ENCODE results near the gene HCFC1.

The HCFC1 gene

DNA sequence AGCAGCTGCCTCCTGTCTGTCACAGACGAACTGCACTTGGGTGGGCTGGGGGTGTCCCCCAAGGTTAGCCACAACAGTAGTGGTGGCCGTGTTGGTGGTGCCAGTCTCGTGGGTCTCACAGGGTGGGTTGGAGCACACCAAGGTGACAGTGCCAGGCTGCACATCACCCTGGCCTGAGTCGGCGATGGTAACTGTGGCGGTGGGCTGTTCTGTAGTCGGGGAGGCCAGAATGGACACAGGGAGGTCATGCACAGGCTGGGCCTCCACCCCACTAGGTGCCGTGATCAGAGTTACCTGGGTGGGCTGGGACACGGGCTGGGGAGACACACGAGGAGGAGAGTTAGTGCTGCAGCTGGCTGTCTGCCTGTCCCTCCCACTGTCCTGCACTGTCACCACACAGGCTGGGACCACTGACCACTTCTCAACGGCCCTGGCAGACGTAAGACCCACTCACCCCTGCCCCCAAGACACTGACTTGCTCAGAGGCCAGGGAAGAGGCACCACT lies 16.3 kb downstream of the HCFC1 start:
- DNase-seq (ENCODE audit: low read depth) = no peak
- no peak overlapping the region for H3K4me3 ChIP-seq (ENCODE audit: low read length)
- TF ChIP-seq, protein P1, sequence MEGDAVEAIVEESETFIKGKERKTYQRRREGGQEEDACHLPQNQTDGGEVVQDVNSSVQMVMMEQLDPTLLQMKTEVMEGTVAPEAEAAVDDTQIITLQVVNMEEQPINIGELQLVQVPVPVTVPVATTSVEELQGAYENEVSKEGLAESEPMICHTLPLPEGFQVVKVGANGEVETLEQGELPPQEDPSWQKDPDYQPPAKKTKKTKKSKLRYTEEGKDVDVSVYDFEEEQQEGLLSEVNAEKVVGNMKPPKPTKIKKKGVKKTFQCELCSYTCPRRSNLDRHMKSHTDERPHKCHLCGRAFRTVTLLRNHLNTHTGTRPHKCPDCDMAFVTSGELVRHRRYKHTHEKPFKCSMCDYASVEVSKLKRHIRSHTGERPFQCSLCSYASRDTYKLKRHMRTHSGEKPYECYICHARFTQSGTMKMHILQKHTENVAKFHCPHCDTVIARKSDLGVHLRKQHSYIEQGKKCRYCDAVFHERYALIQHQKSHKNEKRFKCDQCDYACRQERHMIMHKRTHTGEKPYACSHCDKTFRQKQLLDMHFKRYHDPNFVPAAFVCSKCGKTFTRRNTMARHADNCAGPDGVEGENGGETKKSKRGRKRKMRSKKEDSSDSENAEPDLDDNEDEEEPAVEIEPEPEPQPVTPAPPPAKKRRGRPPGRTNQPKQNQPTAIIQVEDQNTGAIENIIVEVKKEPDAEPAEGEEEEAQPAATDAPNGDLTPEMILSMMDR (conservative IDR thresholded peaks at IDR 0.05; ENCODE audit: low read depth, low read length) = no peak

DNA sequence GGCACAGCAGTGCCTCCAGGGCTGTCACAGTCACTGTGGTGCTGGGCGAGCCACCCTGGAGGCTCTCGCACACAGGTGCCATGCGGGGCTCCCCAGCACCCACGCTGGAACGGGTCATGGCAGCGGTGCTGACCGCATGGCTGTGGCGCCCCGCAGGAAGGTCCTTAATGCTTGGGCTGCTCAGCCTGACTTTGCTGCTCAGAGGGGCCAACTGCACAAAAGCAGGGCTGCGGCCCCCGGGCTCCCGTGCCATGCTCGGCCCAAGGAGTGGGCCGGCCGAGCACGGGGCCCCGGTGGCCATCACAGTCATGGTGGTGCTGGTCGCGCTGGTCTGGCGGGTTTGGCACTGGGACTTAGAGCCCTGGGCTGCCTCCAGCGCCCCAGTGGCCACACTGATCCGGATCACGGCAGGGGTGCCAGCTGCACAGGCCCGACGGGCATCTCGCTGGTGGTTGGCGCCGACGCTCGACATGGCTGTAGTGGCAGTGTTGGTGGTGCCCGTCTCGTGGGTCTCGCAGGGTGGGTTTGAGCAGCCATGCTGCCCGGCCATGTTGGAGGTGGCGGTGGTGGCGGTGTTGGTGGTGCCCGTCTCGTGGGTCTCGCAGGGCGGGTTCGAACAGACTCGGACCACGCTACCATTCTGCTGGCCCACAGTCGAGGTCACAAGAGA lies 16.9 kb downstream of the HCFC1 start:
- H3K4me3 ChIP-seq (ENCODE audit: low read length) = no peak overlapping the region
- DNase-seq (ENCODE audit: low read depth) = no peak
- TF ChIP-seq, protein P1 (conservative IDR thresholded peaks at IDR 0.05; ENCODE audit: low read depth, low read length) = no peak

DNA sequence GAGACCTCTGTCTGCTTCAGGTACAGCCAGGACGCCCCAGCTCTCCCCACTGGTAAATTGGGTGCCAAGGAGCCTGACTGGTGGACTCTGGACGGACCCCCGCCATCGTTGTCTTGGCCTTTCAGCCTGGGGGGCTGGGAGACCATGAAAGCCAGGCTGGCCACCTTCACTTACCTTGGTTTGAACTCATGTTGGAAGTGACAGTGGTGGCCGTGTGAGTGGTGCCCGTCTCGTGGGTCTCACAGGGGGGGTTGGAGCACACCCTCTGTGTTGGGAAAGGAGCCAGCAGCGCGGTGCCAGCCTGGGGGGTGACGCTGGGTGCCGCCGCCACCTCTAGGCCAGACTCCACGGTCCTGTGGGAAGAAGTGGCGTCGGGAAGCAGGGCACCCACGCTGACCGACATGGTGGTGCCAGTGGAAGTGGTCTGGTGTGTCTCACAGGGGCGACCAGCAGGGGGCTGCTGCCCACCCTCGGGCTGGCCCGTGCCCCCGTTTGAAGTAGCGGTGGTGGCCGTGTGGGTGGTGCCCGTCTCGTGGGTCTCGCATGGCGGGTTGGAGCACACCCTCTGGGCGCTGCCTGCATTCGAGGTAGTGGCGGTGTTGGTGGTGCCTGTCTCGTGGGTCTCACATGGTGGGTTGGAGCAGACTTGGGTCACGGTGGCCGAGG lies 17.6 kb downstream of the HCFC1 start:
- TF ChIP-seq, protein P1 (conservative IDR thresholded peaks at IDR 0.05; ENCODE audit: low read depth, low read length) = peak; percentile 7
- DNase-seq (ENCODE audit: low read depth) = no peak
- no peak overlapping the region for H3K4me3 ChIP-seq (ENCODE audit: low read length)

DNA sequence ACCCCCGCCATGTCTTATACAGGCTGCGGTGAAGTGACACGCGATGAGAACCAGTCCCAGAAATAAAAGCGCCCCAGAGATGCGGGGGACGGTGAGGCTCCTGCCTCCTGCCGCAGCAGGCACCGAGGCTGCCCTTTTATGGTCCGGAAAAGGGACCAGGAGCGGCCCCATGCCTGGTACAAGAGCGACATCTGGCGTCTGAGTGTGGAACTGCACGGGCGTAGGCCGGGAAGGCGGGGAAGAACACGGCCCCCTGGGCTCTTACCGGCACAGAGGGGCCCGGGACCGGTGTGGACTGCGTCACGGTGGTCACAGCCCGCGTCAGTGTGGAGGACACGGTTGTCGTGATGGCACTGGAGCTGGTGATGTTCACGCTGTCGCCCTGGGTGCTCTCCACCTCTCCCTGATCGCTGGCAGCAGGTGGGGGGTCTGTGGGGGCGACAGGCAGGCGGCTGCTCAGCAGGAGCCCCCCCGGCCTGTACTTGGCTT lies 18.2 kb downstream of the HCFC1 start:
- TF ChIP-seq, protein P1 (conservative IDR thresholded peaks at IDR 0.05; ENCODE audit: low read depth, low read length) = peak; percentile 96
- DNase-seq (ENCODE audit: low read depth) = no peak
- H3K4me3 ChIP-seq (ENCODE audit: low read length) = no peak overlapping the region

DNA sequence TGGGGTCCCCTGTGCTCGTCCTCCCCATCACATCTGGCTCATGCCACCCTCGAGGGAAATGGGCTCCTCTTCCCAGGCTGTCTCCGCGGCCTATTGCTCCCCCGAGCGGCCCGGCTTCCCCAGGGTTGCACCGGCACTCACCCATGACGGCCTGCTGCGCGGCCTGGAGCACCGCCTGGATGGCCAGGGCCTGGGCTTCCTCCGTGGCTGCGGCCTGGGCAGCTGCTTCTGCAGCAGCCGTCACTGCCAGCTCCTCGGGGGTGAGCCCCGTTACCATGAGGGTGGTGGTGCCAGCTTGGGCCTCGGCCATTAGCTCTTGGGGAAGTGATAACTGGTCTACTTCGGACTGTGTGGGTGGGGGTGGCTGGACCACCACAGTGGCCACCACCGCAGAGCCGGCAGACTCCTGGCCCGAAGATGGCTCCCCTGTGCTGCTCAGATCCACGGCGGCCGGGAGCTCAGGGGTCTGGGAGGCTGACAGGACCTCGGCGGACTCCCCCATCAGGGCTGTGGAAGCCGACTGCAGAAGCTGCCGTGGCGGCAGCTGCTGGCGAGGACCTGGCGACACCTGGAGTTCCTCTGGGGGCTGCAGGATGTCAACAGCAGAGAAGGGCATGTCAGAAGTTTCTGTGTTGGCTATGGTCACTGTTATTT lies 19.1 kb downstream of the HCFC1 start:
- H3K4me3 ChIP-seq (ENCODE audit: low read length) = no peak overlapping the region
- DNase-seq (ENCODE audit: low read depth) = no peak
- TF ChIP-seq, protein P1 (conservative IDR thresholded peaks at IDR 0.05; ENCODE audit: low read depth, low read length) = no peak

DNA sequence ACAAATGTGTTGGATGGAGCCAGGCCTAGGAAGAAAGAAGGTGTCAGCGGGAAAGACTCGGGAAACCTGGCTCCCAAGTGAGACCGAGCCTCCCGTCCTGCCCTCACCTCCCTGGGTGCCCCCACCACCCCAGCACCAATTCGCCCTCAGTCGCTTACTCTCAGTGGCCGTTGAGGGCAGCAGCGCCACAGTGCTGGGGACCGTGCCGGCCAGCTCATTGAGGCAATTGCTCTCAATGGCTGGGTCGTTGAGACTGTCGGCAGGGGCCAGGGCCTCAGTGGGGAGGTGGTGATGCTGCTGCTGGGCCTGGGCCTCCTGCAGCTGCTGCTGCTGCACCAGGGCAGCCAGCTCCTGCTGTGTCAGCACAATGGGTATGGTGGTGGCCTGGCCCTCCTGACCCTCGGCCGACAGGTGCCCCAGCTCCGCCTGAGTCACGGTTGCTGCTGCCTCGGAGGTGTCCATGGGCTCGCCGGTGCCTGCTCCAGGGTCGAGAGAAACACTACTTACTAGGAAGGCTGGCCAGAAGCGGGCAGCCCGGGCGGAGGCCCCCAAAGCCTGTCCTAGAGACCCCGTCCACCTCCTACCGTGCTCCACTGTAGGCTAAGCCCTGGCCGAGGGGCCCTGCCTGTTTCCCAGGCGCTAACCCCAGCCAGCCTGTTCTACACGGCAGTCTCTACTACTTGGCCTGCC lies 19.8 kb downstream of the HCFC1 start:
- TF ChIP-seq, protein P1 (conservative IDR thresholded peaks at IDR 0.05; ENCODE audit: low read depth, low read length) = no peak
- H3K4me3 ChIP-seq (ENCODE audit: low read length) = no peak overlapping the region
- DNase-seq (ENCODE audit: low read depth) = no peak
